ENCODE data around the gene AMBRA1.

AMBRA1 gene, protein sequence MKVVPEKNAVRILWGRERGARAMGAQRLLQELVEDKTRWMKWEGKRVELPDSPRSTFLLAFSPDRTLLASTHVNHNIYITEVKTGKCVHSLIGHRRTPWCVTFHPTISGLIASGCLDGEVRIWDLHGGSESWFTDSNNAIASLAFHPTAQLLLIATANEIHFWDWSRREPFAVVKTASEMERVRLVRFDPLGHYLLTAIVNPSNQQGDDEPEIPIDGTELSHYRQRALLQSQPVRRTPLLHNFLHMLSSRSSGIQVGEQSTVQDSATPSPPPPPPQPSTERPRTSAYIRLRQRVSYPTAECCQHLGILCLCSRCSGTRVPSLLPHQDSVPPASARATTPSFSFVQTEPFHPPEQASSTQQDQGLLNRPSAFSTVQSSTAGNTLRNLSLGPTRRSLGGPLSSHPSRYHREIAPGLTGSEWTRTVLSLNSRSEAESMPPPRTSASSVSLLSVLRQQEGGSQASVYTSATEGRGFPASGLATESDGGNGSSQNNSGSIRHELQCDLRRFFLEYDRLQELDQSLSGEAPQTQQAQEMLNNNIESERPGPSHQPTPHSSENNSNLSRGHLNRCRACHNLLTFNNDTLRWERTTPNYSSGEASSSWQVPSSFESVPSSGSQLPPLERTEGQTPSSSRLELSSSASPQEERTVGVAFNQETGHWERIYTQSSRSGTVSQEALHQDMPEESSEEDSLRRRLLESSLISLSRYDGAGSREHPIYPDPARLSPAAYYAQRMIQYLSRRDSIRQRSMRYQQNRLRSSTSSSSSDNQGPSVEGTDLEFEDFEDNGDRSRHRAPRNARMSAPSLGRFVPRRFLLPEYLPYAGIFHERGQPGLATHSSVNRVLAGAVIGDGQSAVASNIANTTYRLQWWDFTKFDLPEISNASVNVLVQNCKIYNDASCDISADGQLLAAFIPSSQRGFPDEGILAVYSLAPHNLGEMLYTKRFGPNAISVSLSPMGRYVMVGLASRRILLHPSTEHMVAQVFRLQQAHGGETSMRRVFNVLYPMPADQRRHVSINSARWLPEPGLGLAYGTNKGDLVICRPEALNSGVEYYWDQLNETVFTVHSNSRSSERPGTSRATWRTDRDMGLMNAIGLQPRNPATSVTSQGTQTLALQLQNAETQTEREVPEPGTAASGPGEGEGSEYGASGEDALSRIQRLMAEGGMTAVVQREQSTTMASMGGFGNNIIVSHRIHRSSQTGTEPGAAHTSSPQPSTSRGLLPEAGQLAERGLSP (N-terminal part only)

DNA sequence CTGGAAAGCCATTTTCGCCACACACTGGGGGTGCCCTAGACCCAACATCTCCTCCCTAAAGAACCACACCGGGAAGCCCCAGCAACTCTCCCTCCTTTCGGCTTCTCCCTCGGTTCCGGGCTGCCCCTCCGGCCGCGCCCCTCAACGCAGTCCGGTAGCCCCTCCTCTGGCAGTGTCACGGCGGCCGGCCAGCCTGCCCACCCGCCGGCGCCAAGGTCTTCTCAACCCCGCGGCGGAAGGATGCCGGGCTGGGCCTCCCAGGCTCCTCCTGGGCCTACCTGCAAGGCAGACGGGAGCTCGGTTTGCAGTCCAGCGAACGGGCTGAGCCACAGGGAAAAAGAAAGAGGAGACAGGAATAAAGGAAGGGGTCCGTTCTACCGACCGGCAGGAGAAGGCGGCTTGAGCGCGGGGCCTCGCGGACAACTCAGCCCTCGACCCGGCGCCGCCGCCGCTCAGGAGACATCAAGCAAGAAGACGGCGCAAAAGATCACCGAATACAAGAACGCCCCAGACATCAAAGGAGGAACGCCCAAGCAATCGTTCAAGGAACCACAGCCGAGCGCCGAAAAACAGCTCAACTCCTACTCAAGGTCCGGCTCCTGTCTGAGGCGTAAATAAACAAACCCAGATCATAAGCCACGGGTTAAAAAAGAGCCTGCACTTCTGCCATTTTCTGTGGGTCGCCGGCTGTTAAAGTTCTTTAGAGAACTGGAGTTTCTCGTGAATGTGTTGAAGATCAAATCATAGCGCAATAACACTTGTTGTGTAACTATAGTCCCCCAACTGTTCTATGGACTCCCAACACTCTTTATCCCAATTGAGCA is at the start of gene AMBRA1:
Gene AMBRA1 (minus strand): TSS at position 474 of the 824 bp plus-strand sequence. CDS start 45,643 bp downstream, outside the sequence.
- DNase-seq (ENCODE audit: low read depth) = peak; percentile 67

DNA sequence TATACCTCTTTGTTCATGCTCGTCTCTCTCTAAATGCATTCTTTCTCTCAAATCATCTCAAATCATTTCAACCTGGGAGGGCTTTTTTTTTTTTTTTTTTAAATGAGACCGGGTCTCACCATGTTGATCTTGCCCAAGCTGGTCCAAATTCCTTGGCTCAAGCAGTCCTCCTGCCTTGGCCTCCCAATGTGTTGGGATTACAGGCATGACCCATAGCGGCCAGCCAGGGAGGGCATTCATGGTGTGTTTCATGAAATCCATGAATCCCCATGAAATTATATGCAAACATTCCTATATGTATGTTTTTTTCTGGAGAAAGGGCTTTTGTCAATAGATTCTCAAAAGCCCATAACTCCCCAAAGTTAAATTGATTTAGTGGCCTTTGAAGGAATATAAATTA is 49.7 kb upstream of the AMBRA1 start:
- DNase-seq (ENCODE audit: low read depth) = no peak

DNA sequence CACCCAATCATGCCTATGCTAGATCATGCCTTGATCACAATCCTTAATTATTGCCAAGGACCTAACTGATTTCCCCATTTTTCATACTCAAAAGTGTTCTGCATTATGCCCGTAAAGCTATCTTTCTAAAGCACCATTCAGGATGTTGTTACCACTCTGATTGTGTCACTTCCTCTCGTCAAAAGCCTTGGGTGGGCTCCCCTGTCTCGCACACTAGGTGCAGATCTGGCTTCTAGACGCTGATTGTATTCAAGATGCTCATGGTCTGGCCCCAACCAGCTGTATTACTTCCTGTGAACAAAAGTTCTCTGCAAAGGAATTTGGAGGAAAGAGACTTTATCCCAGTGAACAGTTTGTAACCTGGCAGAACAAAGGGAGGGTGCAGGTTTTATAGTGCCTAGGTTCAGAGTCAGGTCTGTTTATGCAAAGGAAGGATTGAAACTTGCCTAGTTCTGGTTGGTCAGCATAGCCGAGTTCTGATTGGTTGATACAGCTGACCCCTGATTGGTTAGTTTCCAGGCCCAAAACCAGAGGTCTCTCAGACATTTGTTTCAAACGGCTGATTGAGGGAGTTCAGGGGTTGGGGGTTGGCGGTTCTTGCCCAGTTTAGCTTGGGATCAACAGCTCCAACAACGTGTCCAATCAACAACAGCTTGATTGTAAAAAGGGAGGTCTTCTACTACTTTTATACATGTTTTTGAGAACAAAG is 49.0 kb upstream of the AMBRA1 start:
- no peak for DNase-seq (ENCODE audit: low read depth)

DNA sequence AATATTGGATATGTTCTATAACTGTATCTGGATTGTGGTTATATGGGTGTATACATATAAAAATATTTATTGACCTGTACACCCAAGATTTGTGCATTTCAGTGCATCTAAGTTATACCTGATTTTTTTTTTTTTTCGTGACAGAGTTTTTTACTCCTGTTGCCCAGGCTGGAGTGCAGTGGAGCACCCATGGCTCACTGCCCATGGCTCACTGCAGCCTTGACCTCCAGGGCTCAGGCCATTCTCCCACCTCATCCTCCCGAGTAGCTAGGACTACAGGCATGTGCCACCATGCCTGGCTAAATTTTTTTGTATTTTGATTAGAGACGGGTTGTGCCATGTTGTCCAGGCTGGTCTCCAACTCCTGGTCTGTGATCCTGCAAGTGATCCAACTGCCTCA is 47.8 kb upstream of the AMBRA1 start:
- no peak for DNase-seq (ENCODE audit: low read depth)

DNA sequence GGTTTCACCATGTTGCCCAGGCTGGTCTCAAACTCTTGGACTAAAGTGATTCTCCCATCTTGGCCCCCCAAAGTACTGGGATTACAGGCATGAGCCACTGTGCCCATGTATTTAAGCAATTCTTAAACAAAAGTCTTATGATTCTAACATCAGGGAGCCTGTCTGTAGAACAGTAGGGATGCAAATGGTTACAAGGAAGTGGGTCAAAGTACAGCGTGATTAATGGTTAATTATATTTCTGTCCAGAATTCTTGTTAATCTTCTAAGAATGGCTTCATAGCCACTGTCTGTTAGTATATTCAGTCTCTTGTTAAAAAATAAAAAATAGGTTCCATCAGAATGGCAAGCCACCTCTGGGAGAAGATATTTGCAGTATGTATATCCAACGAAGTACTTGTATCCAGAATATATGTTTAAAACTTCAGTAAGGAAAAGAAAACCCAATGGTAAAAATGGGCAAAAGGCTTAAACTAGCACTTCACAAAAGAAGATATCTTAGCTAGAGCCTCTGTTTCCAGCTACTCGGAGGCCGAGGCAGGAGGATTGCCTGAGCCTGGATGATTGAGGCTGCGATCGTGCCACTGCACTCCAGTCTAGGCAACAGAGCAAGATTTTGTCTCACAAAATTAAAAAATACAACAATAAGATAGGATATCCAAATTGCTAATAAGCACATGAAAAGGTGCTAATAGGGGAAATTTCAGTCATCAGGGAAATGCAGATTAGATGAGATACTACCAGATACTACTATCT is 46.4 kb upstream of the AMBRA1 start:
- DNase-seq (ENCODE audit: low read depth) = no peak

DNA sequence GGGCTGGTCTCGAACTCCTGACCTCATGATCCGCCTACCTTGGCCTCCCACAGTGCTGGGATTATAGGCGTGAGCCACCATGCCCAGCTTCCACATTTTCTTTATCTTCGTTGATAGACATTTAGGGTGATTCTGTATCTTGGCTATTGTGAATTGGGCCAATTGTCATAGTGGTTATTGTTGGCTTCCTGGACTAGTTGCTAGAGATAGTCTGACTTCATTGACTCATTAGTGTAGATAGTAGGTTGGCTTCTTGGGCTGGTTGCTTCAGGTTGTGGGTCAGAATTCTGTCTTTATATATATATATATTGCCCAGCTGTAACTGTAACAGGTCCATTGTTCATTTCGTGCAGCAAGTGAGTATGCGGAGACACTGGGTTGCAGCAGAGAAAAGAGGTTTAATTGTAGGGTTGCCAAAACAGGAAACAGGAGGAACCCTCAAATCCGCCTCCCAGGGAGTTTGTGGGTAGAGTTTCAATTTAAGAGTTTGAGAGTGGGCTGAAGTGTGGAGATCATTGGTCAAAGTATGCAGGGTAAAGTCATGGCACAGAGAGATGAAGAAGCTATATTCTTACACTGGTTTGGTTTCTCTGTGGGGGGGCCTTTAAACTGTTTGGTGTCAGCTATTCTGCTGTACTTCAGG is 45.5 kb upstream of the AMBRA1 start:
- DNase-seq (ENCODE audit: low read depth) = no peak

DNA sequence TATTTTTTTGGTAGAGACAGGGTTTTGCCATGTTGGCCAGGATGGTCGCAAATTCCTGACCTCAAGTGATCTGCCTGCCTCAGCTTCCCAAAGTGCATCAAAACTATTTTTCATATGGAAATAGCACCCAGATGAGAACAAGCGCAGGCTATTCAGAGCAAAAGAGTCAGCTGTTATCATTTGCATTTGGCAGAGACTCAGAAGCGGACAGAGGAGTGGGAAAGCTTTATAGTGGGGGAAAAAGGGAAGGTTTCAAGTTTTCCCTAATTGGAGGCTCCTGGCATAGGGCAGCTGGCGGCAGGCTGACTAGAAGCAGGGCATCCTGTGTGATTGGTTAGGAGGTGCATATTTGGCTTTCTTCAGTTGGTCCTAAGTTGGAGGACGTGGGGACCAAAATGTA is 43.7 kb upstream of the AMBRA1 start:
- DNase-seq (ENCODE audit: low read depth) = no peak

DNA sequence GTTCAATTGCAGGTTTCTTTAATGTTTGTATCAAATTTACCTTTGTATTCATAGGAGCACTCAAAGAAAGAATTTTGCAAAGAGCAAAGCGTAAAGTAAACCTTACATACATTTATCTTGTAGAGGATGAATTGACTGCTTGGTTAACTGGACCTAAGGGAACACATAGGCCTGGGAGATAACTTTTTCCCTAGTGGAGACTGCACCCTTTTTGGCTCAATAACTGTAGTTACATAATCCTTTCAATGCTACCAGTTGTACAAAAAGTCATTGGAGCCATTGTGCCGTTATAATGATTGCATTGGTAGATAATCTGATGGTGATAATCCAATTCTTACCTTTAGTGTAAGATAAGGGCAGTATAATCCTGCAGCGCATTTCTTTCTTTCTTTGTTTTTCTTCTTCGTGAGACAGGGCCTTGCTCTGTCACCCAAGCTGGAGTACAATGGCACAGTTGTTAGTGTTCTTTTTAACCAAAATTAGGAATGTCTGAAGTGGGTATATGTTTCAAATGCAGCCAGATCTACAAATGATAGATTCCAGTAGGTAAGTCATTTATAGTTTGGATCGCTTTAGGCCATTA is 41.8 kb upstream of the AMBRA1 start:
- DNase-seq (ENCODE audit: low read depth) = no peak

DNA sequence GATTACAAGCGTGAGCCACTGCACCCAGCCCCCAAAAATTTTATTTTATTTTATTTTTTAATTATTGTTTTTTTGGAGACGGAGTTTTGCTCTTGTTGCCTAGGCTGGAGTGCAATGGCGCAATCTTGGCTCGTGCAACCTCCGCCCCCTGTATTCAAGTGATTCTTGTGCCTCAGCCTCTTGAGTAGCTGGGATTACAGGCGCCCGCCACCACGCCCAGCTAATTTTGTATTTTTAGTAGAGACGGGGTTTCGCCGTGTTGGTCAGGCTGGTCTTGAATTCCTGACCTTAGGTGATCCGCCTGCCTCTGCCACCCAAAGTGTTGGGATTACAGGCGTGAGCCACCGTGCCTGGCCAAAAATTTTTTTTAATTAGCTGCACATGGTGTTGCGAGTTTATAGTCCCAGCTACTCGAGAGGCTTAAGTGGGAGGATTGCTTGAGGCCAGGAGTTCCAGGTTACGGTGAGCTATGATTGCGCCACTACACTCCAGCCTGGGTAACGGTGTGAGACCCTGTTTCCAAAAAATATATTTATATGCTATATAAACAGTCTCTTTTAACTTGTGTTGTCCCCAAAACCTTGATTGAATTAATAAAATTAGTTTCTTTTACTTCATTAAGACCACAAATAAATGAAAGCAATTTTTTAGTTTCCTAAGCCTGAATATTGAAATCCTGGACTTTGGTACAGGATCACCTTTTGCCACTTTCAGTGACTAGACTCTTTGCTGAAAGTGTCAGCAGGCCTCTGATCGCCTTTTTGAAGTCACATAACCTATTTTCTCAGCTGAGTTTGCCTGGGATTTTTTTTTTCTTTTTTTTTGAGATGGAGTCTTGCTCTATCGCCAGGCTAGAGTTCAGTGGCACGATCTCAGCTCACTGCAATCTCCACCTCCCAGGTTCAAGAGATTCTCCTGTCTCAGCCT is 39.7 kb upstream of the AMBRA1 start:
- no peak for DNase-seq (ENCODE audit: low read depth)

DNA sequence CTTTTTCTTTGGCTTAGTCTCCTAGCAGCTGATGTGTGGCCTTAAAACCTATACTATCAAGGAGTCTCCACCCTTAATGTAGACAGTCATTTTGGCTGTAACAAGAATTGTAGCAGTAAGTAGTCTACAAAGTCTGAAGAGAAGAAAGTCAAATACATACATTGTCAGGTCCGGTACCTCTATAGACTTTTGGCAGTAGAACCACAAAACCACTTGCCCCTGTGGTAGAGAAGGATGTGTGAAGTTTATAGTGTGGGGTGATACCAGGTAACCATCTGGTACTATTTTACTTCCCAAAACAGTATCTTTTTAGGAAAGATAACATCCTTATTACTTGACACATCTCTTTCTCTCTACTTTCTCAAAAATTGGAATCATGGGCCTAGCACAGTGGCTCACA is 38.7 kb upstream of the AMBRA1 start:
- no peak for DNase-seq (ENCODE audit: low read depth)

DNA sequence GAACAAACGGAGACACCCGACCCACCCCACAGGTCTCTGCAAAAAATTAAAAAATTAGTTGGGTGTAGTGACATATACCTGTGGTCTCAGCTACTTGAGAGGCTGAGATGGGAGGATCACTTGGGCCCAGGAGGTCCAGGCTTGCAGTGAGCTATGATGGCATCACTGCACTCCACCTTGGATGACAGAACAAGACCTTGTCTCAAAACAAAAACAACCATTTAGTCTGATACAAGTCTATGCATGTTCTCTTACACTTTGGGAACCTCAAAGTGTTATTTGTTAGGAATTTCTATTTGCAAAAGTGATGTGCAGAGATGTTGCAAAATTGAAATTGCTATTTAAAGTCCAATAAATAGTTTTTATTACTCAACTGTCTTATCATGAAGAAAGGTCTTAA is 37.9 kb upstream of the AMBRA1 start:
- no peak for DNase-seq (ENCODE audit: low read depth)

DNA sequence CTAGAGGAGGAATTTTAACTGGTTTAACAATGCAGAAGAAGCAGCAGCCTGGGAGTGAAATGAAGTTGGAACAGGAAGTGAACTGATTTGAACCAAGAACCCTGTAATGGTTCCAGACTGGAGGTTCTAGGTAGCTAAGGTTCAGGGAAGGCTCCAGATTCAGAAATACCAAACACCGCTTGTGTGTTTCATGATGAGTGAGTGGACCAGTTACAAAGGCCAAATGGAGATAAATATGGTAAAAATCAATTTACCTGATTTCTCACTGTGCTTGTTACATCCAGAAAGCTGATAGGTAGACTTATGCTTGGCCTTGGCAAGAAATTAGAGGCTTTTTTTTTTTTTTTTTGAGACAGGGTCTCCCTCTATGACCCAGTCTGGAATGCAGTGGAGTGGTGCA is 36.4 kb upstream of the AMBRA1 start:
- no peak for DNase-seq (ENCODE audit: low read depth)

DNA sequence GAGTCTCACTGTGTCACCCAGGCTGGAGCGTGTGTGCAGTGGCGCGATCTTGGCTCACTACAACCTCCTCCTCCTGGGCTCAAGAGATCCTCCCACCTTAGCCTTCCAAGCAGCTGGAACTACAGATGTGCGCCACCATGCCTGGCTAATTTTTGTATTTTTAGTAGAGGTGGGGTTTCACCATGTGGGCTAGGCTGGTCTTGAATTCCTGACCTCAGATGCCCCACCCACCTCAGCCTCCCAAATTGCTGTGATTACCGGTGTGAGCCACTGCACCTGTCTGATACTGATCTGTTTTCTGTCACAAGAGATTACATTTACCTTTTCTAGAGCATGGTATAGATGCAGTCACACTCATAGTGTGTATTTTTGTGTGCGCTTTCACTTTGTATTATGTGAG is 35.1 kb upstream of the AMBRA1 start:
- DNase-seq (ENCODE audit: low read depth) = no peak

DNA sequence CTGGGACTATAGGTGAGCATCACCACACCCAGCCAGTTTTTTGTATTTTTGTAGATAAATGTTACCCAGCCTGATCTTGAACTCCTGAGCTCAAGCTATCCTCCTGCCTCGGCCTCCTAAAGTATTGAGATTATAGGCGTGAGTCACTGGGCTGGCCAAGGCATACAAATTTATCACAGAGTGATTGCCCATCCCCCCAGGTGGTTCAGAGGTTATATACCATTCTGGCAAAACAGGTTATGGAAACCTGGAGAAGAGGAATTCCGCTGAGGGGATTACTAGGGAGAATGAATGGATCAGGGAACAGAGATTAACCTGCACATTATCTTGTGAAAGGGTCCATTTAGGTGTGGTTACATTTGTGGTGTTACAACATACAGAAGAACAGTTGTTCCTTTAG is 31.6 kb upstream of the AMBRA1 start:
- DNase-seq (ENCODE audit: low read depth) = no peak

DNA sequence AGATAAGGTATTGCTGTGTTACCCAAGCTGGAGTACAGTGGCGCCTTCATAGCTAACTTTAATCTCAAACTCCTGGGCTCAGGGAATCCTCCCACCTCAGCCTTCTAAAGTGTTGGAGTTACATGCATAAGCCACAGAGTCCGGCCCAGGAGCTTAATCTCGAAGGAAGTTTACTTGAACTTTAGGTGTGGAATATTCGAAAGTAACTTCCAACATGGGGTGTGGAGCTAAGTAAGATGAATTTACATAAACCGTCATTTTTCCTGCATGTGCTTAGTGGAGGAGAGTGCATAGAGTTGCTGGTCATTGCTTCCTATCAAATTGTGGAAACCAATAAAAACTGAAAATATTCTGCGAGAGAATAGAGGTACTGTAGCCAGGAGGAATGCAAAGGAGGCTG is 25.0 kb upstream of the AMBRA1 start:
- DNase-seq (ENCODE audit: low read depth) = no peak

DNA sequence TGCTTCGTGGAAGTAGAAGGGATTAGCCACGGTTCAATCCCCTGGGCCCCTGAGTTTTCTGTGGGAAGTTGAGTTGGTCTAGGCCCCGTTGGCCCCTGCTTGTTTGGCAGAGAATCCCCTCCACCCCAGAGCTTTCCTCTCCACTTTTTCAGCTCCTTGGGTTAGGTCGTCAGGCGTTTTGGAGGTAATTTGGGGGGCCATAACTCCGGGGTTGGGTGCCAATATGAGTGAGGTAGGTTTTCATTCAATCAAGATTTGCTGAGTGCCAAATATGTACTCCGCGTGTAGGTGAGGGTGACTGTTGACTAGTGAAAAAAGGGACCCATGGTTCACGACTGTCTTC is 24.1 kb upstream of the AMBRA1 start:
- DNase-seq (ENCODE audit: low read depth) = no peak

DNA sequence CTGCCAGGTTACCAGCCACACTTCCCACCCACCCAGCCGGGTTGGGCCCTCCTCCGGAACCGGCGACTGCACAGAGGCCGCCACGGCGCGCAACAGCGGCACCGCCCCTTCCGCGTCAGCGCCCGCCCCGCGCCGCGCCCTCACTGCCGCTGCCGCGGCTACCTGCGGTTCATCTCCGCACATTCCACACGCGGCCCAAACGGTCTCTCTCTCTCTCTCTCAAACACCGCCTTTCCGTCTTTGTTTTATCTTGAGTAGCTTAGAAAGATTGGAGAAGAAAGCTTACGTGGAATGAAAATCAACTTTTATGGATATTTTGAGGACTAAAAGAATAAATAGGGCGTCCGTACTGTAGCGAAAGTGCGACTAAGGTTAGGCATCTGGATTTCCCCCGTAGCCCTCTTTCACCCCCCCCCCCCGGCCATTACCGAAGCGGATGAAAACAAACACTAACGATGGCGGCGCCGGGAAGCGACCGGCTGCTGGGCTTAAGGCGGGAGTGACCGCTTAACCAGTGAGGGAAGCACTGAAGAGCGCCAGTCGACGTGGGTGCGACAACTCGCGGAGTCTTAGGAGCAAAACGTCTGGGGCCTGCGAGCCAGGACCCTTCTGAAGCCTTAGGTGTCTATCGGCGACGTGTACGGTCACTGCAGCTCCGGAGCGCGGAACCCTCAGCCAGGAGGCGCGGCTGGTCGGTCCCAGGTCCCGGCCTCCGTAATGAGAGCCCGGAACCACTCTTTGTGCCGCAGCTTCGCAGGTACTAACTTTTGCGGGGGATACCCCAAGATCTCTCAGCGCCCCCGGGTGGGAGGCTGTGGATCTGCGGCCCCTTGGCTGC is 23.5 kb upstream of the AMBRA1 start, which contains the start of the genes ATG13 and HARBI1:
Gene ATG13 (plus strand): TSS at position 420 of the 838 bp plus-strand sequence. CDS start 26,739 bp downstream, outside the sequence.
Gene HARBI1 (minus strand): TSS at position 94 of the 838 bp plus-strand sequence. CDS start 990 bp downstream, outside the sequence.
- DNase-seq (ENCODE audit: low read depth) = peak; percentile 85

Measured in stimulated activated CD8-positive, alpha-beta memory T cell treated with anti-CD3 and anti-CD28 coated beads, Interleukin-12 subunit alpha, Interleukin-12 subunit beta, amount 100 ng/mL, for 1 hour (primary cell).